NCI-H2029 (cell line): ENCODE data around the gene UBE2V1.

Experiments
- DNase-seq: peaks from one replicate; lab custom pipeline; 2025; lab: John Stamatoyannopoulos, UW

UBE2V1 gene

GRCh38 chr20:50043573-50044352 lies 69.2 kb downstream of the UBE2V1 start:
- no peak for DNase-seq

- DNase-seq = no peak
Measured at GRCh38 chr20:50042370-50043313, 70.3 kb downstream of the UBE2V1 start.

- DNase-seq = no peak
Measured at GRCh38 chr20:50041246-50041873, 71.6 kb downstream of the UBE2V1 start.

GRCh38 chr20:50040432-50041245 lies 72.3 kb downstream of the UBE2V1 start:
- no peak for DNase-seq

- DNase-seq = no peak
Measured at GRCh38 chr20:50039706-50040431, 73.1 kb downstream of the UBE2V1 start.

GRCh38 chr20:50038574-50038991 lies 74.4 kb downstream of the UBE2V1 start:
- DNase-seq = peak; percentile 47

- no peak for DNase-seq
Measured at GRCh38 chr20:50038169-50038568, 74.8 kb downstream of the UBE2V1 start.

GRCh38 chr20:50037575-50037974 lies 75.4 kb downstream of the UBE2V1 start:
- no peak for DNase-seq

- DNase-seq = no peak
Measured at GRCh38 chr20:50037123-50037522, 75.8 kb downstream of the UBE2V1 start.

- DNase-seq = no peak
Measured at GRCh38 chr20:50036703-50037102, 76.2 kb downstream of the UBE2V1 start.

- DNase-seq = no peak
Measured at GRCh38 chr20:50034567-50035180, 78.3 kb downstream of the UBE2V1 start.

GRCh38 chr20:50032955-50033666 lies 79.8 kb downstream of the UBE2V1 start:
- DNase-seq = no peak
